Measurements from ENCODE around the gene CTR9.

CTR9 gene

GRCh38 chr11:10777393-10777793 lies 26.3 kb downstream of the CTR9 start:
- Mint-ChIP-seq H3K9me3 (no peaks in the 10 kb centered on the region), H3K27ac (ENCODE audit: low read depth) (peak overlapping the region; percentile 72), H3K36me3 (ENCODE audit: insufficient read depth) (peaks cover 64% of the 10 kb centered on the region), H3K4me1 (no peaks in the 10 kb centered on the region), H3K4me3 (no peak overlapping the region), H3K27me3 (no peaks in the 10 kb centered on the region)
- ATAC-seq (replicated peaks; ENCODE audit: extremely low read depth, poor library complexity, severe bottlenecking) (no peak), DNase-seq (ENCODE audit: low spot score in 2 of 2) (no peak)

GRCh38 chr11:10777806-10778205 lies 26.8 kb downstream of the CTR9 start:
- H3K9me3 Mint-ChIP-seq: no peaks in the 10 kb centered on the region
- DNase-seq (ENCODE audit: low spot score in 2 of 2) (no peak), ATAC-seq (replicated peaks; ENCODE audit: extremely low read depth, poor library complexity, severe bottlenecking) (no peak)
- no peak overlapping the region for H3K4me3 Mint-ChIP-seq
- H3K27ac Mint-ChIP-seq (ENCODE audit: low read depth): no peak overlapping the region
- peaks cover 60% of the 10 kb centered on the region for H3K36me3 Mint-ChIP-seq (ENCODE audit: insufficient read depth)
- no peaks in the 10 kb centered on the region for H3K4me1 Mint-ChIP-seq
- no peaks in the 10 kb centered on the region for H3K27me3 Mint-ChIP-seq

GRCh38 chr11:10778217-10778970 lies 27.3 kb downstream of the CTR9 start:
- ATAC-seq (replicated peaks; ENCODE audit: extremely low read depth, poor library complexity, severe bottlenecking) (no peak), DNase-seq (ENCODE audit: low spot score in 2 of 2) (no peak)
- Mint-ChIP-seq H3K27ac (ENCODE audit: low read depth) (peak overlapping the region; percentile 73), H3K9me3 (no peaks in the 10 kb centered on the region), H3K27me3 (no peaks in the 10 kb centered on the region), H3K4me1 (no peaks in the 10 kb centered on the region), H3K4me3 (no peak overlapping the region), H3K36me3 (ENCODE audit: insufficient read depth) (peaks cover 54% of the 10 kb centered on the region)

- ATAC-seq (replicated peaks; ENCODE audit: extremely low read depth, poor library complexity, severe bottlenecking) (no peak), DNase-seq (ENCODE audit: low spot score in 2 of 2) (no peak)
- peak overlapping the region; percentile 73 for H3K27ac Mint-ChIP-seq (ENCODE audit: low read depth)
- no peak overlapping the region for H3K4me3 Mint-ChIP-seq
- no peaks in the 10 kb centered on the region for H3K27me3 Mint-ChIP-seq
- no peaks in the 10 kb centered on the region for H3K9me3 Mint-ChIP-seq
- H3K36me3 Mint-ChIP-seq (ENCODE audit: insufficient read depth): peaks cover 47% of the 10 kb centered on the region
- no peaks in the 10 kb centered on the region for H3K4me1 Mint-ChIP-seq
Measured at GRCh38 chr11:10779086-10779485, 28.0 kb downstream of the CTR9 start.

- ATAC-seq (replicated peaks; ENCODE audit: extremely low read depth, poor library complexity, severe bottlenecking): no peak
- DNase-seq (ENCODE audit: low spot score in 2 of 2): no peak
- no peaks in the 10 kb centered on the region for H3K27me3 Mint-ChIP-seq
- H3K4me3 Mint-ChIP-seq: no peak overlapping the region
- H3K36me3 Mint-ChIP-seq (ENCODE audit: insufficient read depth): peaks cover 38% of the 10 kb centered on the region
- no peak overlapping the region for H3K27ac Mint-ChIP-seq (ENCODE audit: low read depth)
- no peaks in the 10 kb centered on the region for H3K9me3 Mint-ChIP-seq
- H3K4me1 Mint-ChIP-seq: no peaks in the 10 kb centered on the region
Measured at GRCh38 chr11:10780040-10780439, 29.0 kb downstream of the CTR9 start.

- Mint-ChIP-seq H3K36me3 (ENCODE audit: insufficient read depth) (peaks cover 4% of the 10 kb centered on the region), H3K4me1 (no peaks in the 10 kb centered on the region), H3K27me3 (no peaks in the 10 kb centered on the region), H3K9me3 (no peaks in the 10 kb centered on the region), H3K27ac (ENCODE audit: low read depth) (no peak overlapping the region), H3K4me3 (no peak overlapping the region)
- DNase-seq (ENCODE audit: low spot score in 2 of 2) (no peak), ATAC-seq (replicated peaks; ENCODE audit: extremely low read depth, poor library complexity, severe bottlenecking) (no peak)
Measured at GRCh38 chr11:10784232-10785145, 33.4 kb downstream of the CTR9 start.

GRCh38 chr11:10785146-10785474 lies 34.1 kb downstream of the CTR9 start:
- no peak overlapping the region for H3K27ac Mint-ChIP-seq (ENCODE audit: low read depth)
- H3K36me3 Mint-ChIP-seq (ENCODE audit: insufficient read depth): peaks cover 4% of the 10 kb centered on the region
- no peaks in the 10 kb centered on the region for H3K27me3 Mint-ChIP-seq

GRCh38 chr11:10786451-10786850 lies 35.4 kb downstream of the CTR9 start:
- no peak for DNase-seq (ENCODE audit: low spot score in 2 of 2)
- H3K36me3 Mint-ChIP-seq (ENCODE audit: insufficient read depth): no peaks in the 10 kb centered on the region
- H3K27me3 Mint-ChIP-seq: no peaks in the 10 kb centered on the region
- ATAC-seq (replicated peaks; ENCODE audit: extremely low read depth, poor library complexity, severe bottlenecking): no peak
- H3K4me3 Mint-ChIP-seq: no peak overlapping the region
- no peak overlapping the region for H3K27ac Mint-ChIP-seq (ENCODE audit: low read depth)
- no peaks in the 10 kb centered on the region for H3K4me1 Mint-ChIP-seq
- H3K9me3 Mint-ChIP-seq: no peaks in the 10 kb centered on the region

More at GRCh38 chr11:10785146-10785474, 34.1 kb downstream of the CTR9 start:
- H3K4me3 Mint-ChIP-seq: no peak overlapping the region
- DNase-seq (ENCODE audit: low spot score in 2 of 2) (no peak), ATAC-seq (replicated peaks; ENCODE audit: extremely low read depth, poor library complexity, severe bottlenecking) (no peak)
- H3K9me3 Mint-ChIP-seq: no peaks in the 10 kb centered on the region
- H3K4me1 Mint-ChIP-seq: no peaks in the 10 kb centered on the region

GRCh38 chr11:10792385-10793068 lies 41.5 kb downstream of the CTR9 start:
- Mint-ChIP-seq H3K27ac (ENCODE audit: low read depth) (no peak overlapping the region), H3K36me3 (ENCODE audit: insufficient read depth) (peaks cover 15% of the 10 kb centered on the region), H3K9me3 (no peaks in the 10 kb centered on the region), H3K27me3 (no peaks in the 10 kb centered on the region), H3K4me1 (peaks cover 41% of the 10 kb centered on the region), H3K4me3 (peak overlapping the region; percentile 1)
- ATAC-seq (replicated peaks; ENCODE audit: extremely low read depth, poor library complexity, severe bottlenecking) (peak; percentile 82), DNase-seq (ENCODE audit: low spot score in 2 of 2) (peak; percentile 68 to 81)

- Mint-ChIP-seq H3K27ac (ENCODE audit: low read depth) (no peak overlapping the region), H3K27me3 (no peaks in the 10 kb centered on the region), H3K9me3 (no peaks in the 10 kb centered on the region), H3K4me3 (no peak overlapping the region), H3K4me1 (peaks cover 50% of the 10 kb centered on the region), H3K36me3 (ENCODE audit: insufficient read depth) (peaks cover 25% of the 10 kb centered on the region)
- no peak for ATAC-seq (replicated peaks; ENCODE audit: extremely low read depth, poor library complexity, severe bottlenecking)
- no peak for DNase-seq (ENCODE audit: low spot score in 2 of 2)
Measured at GRCh38 chr11:10793470-10794255, 42.6 kb downstream of the CTR9 start.

GRCh38 chr11:10796191-10796590 lies 45.1 kb downstream of the CTR9 start:
- H3K4me3 Mint-ChIP-seq: no peak overlapping the region
- H3K4me1 Mint-ChIP-seq: peaks cover 74% of the 10 kb centered on the region
- no peaks in the 10 kb centered on the region for H3K27me3 Mint-ChIP-seq
- ATAC-seq (replicated peaks; ENCODE audit: extremely low read depth, poor library complexity, severe bottlenecking) (no peak), DNase-seq (ENCODE audit: low spot score in 2 of 2) (no peak)
- H3K9me3 Mint-ChIP-seq: no peaks in the 10 kb centered on the region
- H3K36me3 Mint-ChIP-seq (ENCODE audit: insufficient read depth): peaks cover 50% of the 10 kb centered on the region
- H3K27ac Mint-ChIP-seq (ENCODE audit: low read depth): no peak overlapping the region

- Mint-ChIP-seq H3K9me3 (no peaks in the 10 kb centered on the region), H3K4me3 (no peak overlapping the region), H3K4me1 (peaks cover 80% of the 10 kb centered on the region), H3K27ac (ENCODE audit: low read depth) (peak overlapping the region; percentile 75), H3K27me3 (no peaks in the 10 kb centered on the region), H3K36me3 (ENCODE audit: insufficient read depth) (peaks cover 59% of the 10 kb centered on the region)
- no peak for ATAC-seq (replicated peaks; ENCODE audit: extremely low read depth, poor library complexity, severe bottlenecking)
- DNase-seq (ENCODE audit: low spot score in 2 of 2): no peak
Measured at GRCh38 chr11:10797001-10797400, 46.0 kb downstream of the CTR9 start.

Measured in central memory CD8-positive, alpha-beta T cell (primary cell).